Activated T-helper 1 cell treated with Interleukin-2 at 50 U/mL for 16 hours (primary cell): ENCODE data around the gene CNP.

Experiments
- DNase-seq: peaks from one replicate; pipeline ENCODE4 v3.0.0-alpha.2; 2020; ENCODE audit warnings: low read depth

The CNP gene

DNA sequence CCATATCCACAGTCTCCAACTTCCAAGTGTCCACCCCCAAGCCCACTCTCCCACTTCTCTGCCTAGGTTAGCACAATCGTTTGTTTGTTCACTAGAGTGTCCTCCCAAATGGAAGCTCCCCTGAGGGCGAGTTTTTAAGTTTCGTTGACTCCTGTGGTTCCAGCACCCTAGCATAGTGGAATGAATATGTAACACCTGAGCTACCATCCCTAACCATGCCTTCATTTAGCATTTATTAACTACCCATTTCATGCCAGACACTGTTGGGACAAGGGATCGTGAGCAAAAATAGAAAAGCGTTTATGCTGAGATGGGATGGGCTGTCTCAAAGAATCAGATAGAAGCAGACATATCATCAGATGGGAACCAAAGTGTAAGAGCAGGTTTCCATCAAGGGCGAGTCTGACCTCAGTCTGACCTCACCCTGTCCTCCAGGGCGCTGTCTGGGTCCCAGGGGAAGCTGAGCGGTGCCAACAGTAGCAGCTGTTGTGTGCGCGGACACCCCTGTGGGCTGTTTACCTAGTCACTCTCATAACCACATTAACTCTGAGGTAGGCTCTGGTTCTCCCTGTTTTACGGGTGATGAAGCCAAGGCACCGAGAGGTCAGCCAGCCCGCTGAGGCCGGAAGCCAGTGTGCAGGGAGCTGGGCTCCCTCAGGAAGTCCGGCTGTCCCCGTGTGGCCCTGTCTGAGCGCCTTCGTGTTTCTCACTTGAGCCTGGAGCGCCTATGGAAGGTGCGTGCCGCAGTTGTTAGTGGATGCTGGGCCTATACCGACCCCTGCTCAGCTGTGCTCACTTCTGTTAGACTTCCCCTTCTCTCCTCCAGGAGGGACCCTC is 6.2 kb downstream of the CNP start:
- DNase-seq, result no peak

DNA sequence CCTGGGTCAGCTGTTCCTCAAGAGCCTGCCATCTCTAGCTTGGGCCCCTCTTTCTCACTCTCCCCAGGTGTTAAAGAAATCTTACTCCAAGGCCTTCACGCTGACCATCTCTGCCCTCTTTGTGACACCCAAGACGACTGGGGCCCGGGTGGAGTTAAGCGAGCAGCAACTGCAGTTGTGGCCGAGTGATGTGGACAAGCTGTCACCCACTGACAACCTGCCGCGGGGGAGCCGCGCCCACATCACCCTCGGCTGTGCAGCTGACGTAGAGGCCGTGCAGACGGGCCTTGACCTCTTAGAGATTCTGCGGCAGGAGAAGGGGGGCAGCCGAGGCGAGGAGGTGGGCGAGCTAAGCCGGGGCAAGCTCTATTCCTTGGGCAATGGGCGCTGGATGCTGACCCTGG is 6.8 kb downstream of the CNP start:
- no peak for DNase-seq

DNA sequence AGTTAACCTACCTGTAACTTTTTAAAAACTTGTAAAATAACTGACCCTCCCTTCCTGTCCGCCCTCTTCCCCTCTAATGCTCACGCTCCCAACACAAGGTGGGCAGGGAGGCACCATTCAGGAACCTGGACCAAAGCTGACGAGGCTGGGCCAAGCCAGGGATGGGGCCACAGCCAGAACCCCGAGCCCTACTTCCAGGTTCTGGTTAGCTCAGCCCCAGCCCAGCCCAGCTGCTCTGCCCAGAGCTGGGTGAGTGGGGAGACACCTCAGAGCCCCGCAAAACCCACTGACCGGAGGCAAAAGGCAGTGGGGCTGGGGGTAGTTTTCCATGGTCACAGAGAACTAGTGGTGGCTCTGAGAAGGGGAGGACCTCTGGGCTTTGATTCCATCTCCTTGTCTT is 7.4 kb downstream of the CNP start:
- DNase-seq, result no peak

DNA sequence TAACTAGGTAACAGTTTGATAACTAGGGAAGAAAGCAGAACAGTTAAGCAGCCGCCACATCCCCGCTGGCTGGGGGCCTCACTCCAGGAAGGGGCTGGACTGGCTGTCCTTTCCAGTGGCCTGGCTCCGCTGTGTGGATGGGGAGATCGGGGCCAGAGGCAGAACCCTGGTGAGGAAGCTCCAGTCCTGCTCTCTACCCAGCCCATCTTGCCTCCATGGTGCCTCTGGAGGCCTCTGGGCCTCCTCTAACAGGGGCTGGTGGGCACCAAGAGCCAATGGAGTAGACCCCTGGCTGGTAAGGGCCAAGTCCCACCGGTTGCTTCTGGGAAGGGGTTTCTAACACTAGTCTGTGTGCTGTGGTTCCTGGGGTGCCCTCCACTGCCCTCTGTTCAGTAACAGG is 8.1 kb downstream of the CNP start:
- DNase-seq, result no peak

DNA sequence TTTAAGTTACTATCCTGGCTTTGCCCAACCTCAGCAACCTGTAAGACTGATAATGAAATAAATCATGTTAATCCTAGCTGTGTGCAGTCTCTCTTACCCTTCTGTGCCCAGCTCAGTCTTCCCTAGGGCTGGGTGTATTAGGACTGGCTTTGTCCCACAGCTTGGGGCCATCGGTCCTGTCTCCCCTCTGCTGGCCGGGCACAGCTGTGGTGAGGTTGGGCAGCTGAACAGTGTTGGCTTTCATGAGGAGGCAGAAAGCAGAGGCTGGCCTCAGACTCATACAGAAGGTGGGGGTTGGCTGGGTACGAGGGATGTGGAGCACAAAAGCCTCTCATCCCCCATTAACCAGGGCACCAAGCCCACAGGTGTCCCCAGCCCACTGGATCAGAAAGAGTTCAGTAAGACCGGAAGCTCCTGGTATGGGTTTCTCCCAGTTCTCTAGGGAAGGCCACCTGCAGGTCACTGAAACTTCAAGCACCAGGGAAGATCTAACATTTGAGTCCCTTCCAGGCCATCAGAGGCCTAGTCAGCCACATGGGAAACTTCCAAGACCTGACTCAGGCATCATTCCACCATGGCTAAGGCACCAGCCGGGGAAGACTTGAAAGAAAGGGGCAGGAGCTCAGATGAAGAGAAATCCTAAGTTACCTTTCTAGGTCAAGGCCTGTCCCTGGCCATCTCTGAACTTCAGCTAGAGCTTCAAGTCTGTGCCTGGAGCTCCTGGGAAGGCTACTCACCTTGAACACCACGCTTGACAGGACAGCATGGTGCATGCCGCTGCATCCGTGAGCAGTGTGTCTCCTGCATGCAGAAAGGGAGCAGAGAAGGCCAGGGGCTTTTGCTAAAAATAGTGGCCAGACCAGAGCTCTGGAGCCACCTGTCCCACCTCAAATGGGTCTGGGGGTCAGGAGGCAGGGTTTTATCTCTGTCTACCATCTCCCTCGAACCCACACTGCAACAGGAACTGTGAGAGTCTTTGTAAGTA is 8.8 kb downstream of the CNP start:
- no peak for DNase-seq

DNA sequence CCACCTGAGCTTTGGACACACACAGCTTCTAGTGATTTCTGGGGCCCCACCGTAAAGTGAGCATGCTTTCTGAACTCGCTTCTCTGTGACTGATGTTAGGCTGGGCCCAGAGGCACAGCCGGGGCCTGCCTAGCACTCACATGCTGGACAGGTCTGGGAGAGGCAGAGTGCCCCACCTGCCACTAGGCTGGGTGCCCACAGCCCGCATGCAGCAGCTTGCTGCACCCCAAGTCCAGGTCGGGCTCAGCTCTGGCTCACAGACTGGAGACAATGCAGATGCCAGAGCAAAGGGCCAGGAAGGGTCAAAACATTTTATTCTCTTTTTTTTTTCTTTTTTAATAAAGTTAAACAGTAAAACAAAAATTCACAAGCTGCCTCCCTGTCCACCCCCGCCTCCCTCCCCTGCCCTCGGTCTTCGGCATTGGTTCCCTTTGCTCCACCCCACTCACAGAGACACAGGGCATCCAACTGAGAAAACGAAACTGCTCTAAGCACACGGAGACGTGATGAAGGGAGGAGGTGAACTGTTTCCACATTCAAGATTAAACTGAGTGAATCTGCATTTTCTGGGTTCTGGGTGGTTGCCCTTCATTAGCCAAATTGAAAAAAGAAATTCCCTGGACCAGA is 9.7 kb downstream of the CNP start:
- DNase-seq, result no peak

DNA sequence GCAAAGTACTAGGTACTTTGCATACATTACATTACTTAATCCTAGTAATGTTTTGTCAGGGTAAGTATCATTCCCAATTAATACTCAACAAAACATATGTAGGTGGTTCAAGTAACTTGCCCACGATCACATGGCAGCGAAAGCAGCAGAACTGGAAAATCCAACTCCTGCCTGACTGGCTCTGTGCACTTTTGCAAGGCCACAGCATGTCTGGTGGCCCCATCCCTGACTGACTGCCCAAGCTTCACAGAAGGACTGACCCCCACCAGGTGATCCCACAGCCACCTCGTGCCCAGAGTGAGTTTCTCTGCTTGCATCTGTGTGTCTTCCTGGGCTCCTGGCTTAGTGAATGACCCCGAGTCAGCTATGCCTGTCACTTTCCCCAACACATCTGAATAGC is 11.4 kb downstream of the CNP start:
- no peak for DNase-seq

DNA sequence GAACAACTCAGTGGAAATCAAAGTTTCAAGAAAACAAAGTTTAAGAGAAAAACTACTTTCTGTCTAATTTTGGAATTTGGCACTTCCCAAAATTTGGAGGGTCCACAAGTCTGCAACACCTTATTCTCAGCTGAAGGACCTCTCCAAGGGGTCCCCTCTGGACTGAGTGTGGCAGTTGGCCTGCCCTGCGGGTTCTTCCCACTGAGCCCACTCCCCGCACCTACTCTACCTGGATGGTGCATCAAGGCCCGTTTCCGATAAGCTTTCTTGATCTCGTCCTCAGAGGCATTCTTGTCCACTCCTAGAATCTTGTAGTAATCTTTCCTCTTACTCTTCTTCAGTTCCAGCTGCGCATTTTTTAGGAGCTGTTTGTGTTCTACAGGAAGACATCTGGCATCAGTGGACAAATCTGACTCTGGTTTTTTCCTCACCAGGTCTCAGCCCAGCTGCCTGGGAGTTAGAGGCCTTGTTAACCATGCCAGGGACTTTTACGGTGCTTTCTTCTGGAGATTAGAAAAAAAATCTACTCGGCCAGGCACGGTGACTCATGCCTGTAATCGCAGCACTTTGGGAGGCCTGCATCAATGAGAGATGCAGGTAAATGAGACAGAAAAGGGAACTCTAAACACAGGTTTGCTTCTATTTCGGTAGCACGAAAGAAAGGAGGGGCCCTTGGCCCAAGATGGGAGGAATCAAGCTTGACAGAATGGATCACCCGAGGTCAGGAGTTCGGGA is 15.6 kb downstream of the CNP start:
- DNase-seq, result no peak

DNA sequence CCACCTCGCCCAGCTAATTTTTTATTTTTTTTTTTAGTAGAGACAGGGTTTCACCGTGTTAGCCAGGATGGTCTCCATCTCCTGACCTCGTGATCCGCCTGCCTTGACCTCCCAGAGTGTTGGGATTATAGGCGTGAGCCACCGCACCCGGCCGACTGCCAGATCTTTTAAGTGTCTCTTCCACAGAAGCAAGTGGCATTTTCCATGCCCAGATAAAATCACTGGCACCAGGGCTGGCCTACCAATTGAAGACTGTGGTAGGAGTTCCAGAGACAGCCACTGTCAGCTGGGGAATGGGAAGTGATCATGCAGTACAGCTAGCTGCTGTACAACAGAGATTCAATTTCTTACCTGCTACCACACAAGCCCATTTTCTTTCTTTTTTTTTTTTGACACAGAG is 17.9 kb downstream of the CNP start:
- no peak for DNase-seq

DNA sequence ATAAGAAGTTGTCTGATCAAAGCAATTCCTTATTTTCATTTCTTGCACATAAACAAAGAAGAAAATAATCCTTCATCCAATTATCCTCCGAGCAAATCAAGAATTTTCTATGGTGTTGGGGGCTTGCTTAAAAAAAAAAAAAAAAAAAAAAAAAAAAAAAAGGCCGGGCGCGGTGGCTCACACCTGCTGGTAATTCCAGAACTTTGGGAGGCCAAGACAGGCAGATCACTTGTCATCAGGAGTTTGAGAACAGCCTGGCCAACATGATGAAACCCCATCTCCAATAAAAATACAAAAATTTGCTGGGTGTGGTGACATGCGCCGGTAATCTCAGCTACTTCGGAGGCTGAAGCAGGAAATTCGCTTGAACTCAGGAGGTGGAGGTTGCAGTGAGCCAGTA is 19.3 kb downstream of the CNP start:
- no peak for DNase-seq

DNA sequence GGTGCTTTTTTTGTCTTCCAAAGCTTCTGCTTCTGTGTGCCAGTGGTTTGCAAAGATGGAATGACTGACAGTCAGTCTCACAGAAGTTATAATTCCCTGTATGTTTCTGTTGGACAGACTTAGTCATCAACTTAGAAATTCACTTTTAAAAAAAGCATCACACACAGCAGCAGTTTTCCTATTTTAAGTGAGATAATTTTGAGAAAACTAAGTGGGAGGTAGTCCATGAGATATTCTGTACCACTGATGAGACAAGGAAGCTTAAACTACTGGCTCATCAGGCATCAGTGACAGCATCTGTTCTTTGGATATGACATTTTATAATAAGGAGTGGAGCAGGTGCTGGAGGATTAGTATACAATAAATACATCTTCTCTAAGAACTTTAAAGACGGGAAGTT is 20.0 kb downstream of the CNP start:
- no peak for DNase-seq

DNA sequence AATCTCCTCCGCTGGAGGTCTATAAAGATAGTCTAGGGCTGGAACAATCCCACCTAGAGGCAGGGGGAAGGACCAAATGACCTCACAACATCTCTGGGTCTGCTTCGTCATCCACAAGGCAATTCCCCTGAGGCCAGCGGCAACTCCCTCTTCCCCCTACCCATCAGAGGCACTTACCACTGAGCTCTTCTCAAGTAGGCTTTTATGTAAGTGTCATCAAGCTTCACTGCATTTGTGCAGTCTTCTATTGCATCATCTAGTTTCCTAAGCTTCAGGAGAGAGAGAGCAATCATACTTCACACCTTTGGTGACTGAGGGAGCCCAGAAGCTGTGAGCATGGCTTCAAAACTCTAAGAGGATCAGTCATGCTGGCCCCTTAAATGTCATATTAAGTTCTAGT is 21.0 kb downstream of the CNP start:
- no peak for DNase-seq

DNA sequence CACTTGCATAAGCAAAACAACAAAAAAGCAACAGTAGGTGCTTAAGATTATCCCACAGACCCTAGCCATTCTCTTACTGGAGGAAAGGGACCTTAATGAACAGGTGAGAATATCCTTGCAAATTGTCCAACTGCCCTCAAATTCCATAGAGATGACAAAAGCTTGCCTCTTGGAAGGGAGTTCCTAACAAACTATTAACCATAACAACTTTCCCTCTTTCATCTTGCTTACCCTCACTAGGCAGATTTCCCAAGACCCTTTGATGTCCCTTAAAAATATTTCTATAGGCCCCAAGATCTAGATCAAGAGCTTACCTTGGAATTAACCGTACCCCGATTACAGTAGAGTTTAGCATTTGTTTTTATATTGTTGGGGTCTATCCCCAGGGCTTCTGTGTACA is 21.8 kb downstream of the CNP start:
- DNase-seq, result no peak

DNA sequence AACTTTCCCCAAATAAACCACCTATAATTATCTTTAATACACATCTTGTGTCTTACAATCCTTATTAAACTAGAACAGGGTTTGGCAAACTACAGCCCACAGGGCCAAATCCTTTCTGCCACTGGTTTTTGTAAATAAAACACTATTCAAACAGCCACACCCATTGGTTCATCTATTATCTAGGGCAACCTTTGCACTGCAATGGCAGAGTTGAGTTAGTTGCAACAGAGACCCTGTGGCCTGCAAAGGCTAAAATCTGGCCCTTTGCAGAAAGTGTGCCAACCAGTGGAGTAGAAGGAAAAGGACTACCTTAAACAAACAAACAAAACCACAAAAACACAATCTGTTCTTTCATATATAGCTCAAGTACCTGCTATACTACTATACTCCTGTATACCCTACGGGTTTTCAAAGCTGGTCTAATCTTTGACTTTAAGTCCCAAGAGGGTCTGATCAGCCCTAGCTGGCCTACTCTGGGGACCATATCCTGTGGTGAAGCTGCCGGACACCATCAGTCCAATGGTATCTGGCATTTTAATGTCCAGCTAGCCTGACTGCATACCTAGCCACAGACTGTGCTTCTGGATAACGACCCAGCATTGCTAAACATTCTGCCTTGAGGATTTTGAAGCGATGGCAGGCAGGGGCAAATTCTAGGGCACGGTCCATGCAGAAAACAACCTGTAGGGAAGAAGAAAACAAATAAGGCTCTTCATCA is 23.3 kb downstream of the CNP start:
- no peak for DNase-seq

DNA sequence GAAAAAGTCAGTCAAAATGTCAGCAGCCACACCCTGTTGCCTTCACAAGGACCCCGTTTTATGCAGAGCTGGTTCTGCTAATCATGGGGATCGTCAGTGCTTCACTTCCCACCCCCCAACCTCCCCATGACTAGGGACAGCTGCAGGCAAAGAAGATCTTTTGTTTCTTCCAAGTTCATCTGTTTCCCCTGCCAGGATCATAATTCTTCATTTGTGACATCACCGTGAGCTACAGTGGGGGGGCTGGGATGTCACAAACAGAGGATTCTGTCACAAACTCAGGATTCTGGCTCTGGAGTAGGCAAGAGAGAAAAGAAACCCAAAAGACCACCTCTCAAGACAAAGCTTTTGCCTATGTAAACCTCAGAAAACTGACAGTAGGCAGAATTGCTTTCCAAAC is 26.0 kb downstream of the CNP start:
- no peak for DNase-seq

DNA sequence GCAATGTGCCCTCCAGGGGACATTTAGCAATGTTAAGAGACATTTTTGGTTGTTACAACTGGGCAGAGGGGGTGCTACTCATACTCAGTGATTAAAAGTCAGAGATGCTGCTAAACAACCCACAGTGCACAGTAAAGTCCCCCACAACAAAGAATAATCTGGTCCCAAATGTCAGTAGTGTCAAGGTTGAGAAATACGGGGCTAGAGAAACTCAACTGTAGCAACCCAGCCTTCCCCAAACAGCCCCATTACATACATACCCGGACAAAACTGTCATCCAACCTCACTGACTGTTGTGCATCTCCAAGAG is 30.2 kb downstream of the CNP start:
- DNase-seq, result no peak

DNA sequence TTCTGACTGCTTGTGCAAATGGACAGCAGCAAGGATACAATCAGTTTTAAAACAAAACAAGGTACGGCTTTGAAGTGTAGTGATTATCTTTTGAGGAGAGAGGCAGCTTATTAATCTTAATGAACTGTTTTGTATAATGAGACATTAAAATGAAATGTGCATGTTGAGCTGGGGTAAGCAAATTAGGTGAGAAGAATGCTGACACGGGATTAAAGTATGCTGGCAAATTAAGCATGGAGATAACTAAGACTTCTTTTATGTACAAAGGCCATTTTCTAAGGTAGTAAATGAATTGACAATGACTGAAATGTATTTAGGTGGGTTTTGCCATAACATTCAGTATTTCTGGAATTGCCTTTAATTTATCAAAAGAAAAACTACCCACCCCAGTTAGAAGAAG is 31.9 kb downstream of the CNP start:
- no peak for DNase-seq

DNA sequence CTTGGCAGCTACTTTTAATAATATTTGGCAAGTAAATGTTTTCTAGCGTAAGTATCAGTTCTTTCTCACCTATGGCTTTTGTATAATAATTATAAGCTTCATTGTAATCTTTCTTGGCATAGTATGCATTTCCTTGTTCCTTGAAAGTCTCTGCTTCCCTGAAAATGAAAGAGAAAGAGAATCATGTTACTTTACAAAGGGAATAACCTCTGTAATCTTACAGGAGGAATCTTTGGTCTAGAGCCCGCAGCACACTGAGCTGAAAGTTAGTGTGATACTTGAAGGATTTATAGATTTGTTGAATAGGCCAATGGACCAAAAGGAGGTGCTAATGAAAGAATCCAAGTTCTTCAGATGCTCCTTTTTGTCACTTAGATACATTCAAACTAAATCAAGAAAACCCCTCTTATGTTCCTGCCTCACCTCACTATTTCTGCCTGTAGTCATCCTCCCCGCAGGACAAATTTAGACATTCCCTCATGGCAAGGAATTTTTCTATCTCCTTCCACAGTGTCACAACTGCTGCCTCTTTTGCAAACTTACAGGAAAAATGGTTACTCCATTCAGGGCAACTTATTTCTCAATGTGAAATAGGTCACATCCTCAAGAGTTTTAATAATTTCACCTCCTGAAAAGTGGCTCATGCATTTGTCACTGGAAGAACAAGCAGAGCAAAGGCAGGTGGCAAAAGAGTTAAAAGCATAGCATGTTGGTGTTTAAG is 34.0 kb downstream of the CNP start:
- DNase-seq, result no peak

DNA sequence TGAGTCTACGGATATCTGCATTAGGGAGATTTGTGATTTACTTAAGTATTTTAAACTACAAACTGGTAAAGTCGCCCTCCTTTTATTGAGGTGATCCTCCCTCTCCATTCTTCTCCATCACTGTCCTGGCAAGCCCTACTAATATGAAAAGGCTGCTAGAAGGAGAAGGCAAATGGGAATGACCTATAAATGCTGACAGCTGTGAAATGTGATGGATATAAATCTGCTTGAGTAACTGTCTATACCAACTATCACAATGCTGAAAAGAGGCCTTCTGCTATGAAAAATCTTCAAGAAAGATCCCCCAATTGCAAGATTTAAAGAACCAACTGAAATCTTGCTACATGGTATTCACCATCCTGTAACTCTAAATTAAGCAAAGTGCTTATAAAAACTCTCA is 35.1 kb downstream of the CNP start:
- DNase-seq, result no peak

DNA sequence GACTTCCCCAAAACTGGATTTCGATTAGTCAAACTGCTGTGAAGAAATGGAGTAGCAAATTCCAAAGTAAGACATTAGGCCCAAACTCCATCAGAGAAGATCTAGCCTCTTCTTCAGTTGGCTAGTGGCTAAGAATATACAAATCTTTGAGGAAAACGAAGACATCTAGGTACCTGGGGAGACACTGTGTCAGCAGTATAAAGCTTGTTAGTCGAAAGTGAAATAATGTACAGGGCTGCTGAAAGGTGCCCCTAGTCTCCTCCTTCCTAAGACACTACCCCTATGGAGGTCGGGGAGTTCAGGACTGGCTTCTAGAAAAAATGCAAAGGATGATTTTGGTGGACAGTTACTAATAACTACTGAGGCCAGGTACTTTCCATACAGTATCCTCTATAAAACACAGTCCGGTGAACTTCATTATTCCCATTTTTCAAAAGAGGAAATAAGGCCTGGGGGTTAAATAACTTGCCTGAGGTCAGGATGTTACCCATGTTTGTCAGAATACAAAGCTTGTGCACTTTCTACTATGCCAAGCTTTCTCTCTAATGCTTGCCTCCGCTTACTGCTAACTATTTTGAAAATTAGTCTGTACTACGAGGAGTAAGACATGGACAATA is 35.7 kb downstream of the CNP start:
- no peak for DNase-seq
